Suprapubic skin (tissue), 3 donors: ENCODE results near the gene MSL3B.

Source experiments
- POLR2A ChIP-seq, 2 donors: fragments of 450-650 bp; IDR thresholded peaks; one replicate each; pipeline ENCODE4 v1.6.1; 2017; ENCODE audit warnings: antibody characterized with exemption in 2 of 2, mild to moderate bottlenecking in 2 of 2, moderate library complexity in 2 of 2
- TF ChIP-seq, protein P1 (sequence below), 2 donors: fragments of 200-600 bp in 1 of 2; fragments of 450-650 bp in 1 of 2; sonication (generic) in 1 of 2; IDR thresholded peaks; one replicate each; pipeline ENCODE4 v1.5.1; 2016 to 2019; ENCODE audit warnings: antibody characterized with exemption in 2 of 2, mild to moderate bottlenecking in 1 of 2, moderate library complexity in 1 of 2

GRCh38 chr2:233846387-233847247 lies 21.6 kb downstream of the MSL3B start:
- no peak for TF ChIP-seq POLR2A (IDR thresholded peaks at IDR 0.05)
- TF ChIP-seq, protein P1, sequence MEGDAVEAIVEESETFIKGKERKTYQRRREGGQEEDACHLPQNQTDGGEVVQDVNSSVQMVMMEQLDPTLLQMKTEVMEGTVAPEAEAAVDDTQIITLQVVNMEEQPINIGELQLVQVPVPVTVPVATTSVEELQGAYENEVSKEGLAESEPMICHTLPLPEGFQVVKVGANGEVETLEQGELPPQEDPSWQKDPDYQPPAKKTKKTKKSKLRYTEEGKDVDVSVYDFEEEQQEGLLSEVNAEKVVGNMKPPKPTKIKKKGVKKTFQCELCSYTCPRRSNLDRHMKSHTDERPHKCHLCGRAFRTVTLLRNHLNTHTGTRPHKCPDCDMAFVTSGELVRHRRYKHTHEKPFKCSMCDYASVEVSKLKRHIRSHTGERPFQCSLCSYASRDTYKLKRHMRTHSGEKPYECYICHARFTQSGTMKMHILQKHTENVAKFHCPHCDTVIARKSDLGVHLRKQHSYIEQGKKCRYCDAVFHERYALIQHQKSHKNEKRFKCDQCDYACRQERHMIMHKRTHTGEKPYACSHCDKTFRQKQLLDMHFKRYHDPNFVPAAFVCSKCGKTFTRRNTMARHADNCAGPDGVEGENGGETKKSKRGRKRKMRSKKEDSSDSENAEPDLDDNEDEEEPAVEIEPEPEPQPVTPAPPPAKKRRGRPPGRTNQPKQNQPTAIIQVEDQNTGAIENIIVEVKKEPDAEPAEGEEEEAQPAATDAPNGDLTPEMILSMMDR (IDR thresholded peaks at IDR 0.05), result no peak
